Breast epithelium (tissue), 4 donors: ENCODE data around the gene CNTNAP2. TPM values are rescaled to one million over a fixed set of nuclear protein-coding genes. Genes with fewer than 3 reads are reported as not detected.

ENCODE experiments used
- DNase-seq, 2 donors: peaks; one replicate each; pipeline ENCODE4 v3.0.0-alpha.2; 2019; ENCODE audit warnings: low spot score in 2 of 2
- H3K27ac ChIP-seq, 2 donors: fragments of 200-600 bp; sonication (generic) in 1 of 2; one replicate each; pipeline ENCODE4 v1.5.1; 2016 to 2019; ENCODE audit warnings: mild to moderate bottlenecking in 1 of 2
- H3K27me3 ChIP-seq, 2 donors: fragments of 200-600 bp; sonication (generic) in 1 of 2; one replicate each; pipeline versions ENCODE4 v1.5.1 to v1.6.0; 2017 to 2019; ENCODE audit warnings: control low read depth in 1 of 2, mild to moderate bottlenecking in 1 of 2
- H3K36me3 ChIP-seq: fragments of 200-600 bp; one replicate; pipeline ENCODE4 v1.5.1; 2019
- H3K4me1 ChIP-seq, 2 donors: fragments of 200-600 bp; sonication (generic); one replicate each; pipeline ENCODE4 v1.5.1; 2016 to 2019; ENCODE audit warnings: control low read depth in 1 of 2
- H3K4me3 ChIP-seq, 3 donors: fragments of 200-600 bp; sonication (generic); 1 replicate in 2 of 3; 2 replicates in 1 of 3; pipeline ENCODE4 v1.5.1; 2016 to 2019; ENCODE audit warnings: mild to moderate bottlenecking in 3 of 3, moderate library complexity in 2 of 3
- H3K9me3 ChIP-seq, 2 donors: fragments of 200-600 bp; sonication (generic) in 1 of 2; one replicate each; pipeline ENCODE4 v1.5.1; 2016 to 2019; ENCODE audit warnings: control low read depth in 1 of 2
- CTCF ChIP-seq, 3 donors: fragments of 450-650 bp; IDR thresholded peaks; one replicate each; pipeline ENCODE4 v1.5.1; 2016 to 2017; ENCODE audit warnings: antibody characterized with exemption in 3 of 3, mild to moderate bottlenecking in 3 of 3, moderate library complexity in 3 of 3
- POLR2A ChIP-seq: fragments of 450-650 bp; IDR thresholded peaks from one replicate; pipeline ENCODE4 v1.6.1; 2016; ENCODE audit warnings: antibody characterized with exemption, mild to moderate bottlenecking, moderate library complexity
- POLR2AphosphoS5 ChIP-seq, 3 donors: sonication (generic); formaldehyde crosslinking; IDR thresholded peaks; one replicate each; pipeline ENCODE4 v1.6.1; 2017; ENCODE audit warnings: antibody characterized with exemption in 3 of 3
- intact Hi-C: fragments of 100-400 bp; cut with DNase I; formaldehyde crosslinking; loops from one replicate; pipeline ENCODE4 v1.15.1; 2023; ENCODE audit warnings: low total_unique reads
- total RNA-seq, 3 donors: library from RNA; depleted of rRNA; stranded (reverse); fragments of >200 nt; gene quantifications; one replicate each; pipeline ENCODE4 v1.1.0, GENCODE V29; 2016

Gene CNTNAP2
- total RNA-seq, 3 donors from 2014 or later: 0.29 to 0.66 TPM; not detected in 1

- H3K36me3 ChIP-seq: no peaks in the 10 kb centered on the region
- intact Hi-C loops: loop anchor here (5.0 kb wide), 1 partner anchor 475 kb away; no protein-coding TSS in a partner anchor
- H3K27me3 ChIP-seq: no peaks in the 10 kb centered on the region
- H3K9me3 ChIP-seq: no peaks in the 10 kb centered on the region
- no peak overlapping the region for H3K4me3 ChIP-seq
- no peaks in the 10 kb centered on the region for H3K4me1 ChIP-seq
- no peak overlapping the region for H3K27ac ChIP-seq
- DNase-seq: no peak
- no peak for TF ChIP-seq CTCF (IDR thresholded peaks at IDR 0.05)
- TF ChIP-seq POLR2AphosphoS5 (IDR thresholded peaks at IDR 0.05): no peak
- no peak for TF ChIP-seq POLR2A
Measured at GRCh38 chr7:147857152-147858140, 1740.8 kb downstream of the CNTNAP2 start.

DNA sequence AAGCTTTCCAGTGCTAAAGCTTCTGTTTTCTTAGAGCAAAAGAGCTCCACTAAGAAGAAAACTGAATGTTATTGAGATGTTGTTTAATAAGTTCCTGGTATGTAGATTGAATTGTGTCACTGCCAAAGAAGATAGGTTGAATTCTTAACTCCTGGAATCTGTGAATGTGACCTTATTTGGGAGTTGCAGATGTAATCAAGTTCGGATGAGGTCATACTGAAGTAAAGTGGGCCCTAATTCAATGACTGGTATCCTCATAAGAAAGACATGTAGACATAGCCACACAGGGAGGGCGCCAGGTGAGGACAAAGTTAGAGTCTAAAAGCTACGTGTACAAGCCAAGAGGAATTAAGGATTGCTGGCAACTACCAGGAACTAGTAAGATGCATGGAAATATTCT is 1741.8 kb downstream of the CNTNAP2 start:
- no peak overlapping the region for H3K4me3 ChIP-seq
- H3K9me3 ChIP-seq: no peaks in the 10 kb centered on the region
- H3K27me3 ChIP-seq: no peaks in the 10 kb centered on the region
- intact Hi-C loops: loop anchor here (5.0 kb wide), 1 partner anchor 476 kb away; no protein-coding TSS in a partner anchor
- no peak for DNase-seq
- no peaks in the 10 kb centered on the region for H3K4me1 ChIP-seq
- H3K36me3 ChIP-seq: no peaks in the 10 kb centered on the region
- H3K27ac ChIP-seq: no peak overlapping the region
- no peak for TF ChIP-seq CTCF (IDR thresholded peaks at IDR 0.05)
- TF ChIP-seq POLR2A: no peak
- TF ChIP-seq POLR2AphosphoS5 (IDR thresholded peaks at IDR 0.05): no peak

- Histone ChIP-seq H3K4me3 (no peak overlapping the region), H3K27me3 (no peaks in the 10 kb centered on the region)
Measured at GRCh38 chr7:147859033-147859432, 1742.4 kb downstream of the CNTNAP2 start.

GRCh38 chr7:147859486-147859885 is 1742.9 kb downstream of the CNTNAP2 start:
- Histone ChIP-seq H3K9me3 (no peaks in the 10 kb centered on the region), H3K4me3 (no peak overlapping the region), H3K4me1 (no peaks in the 10 kb centered on the region), H3K36me3 (no peaks in the 10 kb centered on the region), H3K27ac (no peak overlapping the region), H3K27me3 (no peaks in the 10 kb centered on the region)
- TF ChIP-seq POLR2A: no peak
- TF ChIP-seq POLR2AphosphoS5 (IDR thresholded peaks at IDR 0.05): no peak
- TF ChIP-seq CTCF (IDR thresholded peaks at IDR 0.05): no peak
- intact Hi-C loops: loop anchor here (5.0 kb wide), 1 partner anchor 477 kb away; no protein-coding TSS in a partner anchor
- DNase-seq: no peak

More at GRCh38 chr7:147859033-147859432, 1742.4 kb downstream of the CNTNAP2 start:
- Histone ChIP-seq H3K36me3 (no peaks in the 10 kb centered on the region), H3K4me1 (no peaks in the 10 kb centered on the region), H3K9me3 (no peaks in the 10 kb centered on the region), H3K27ac (no peak overlapping the region)
- intact Hi-C loops: loop anchor here (5.0 kb wide), 1 partner anchor 477 kb away; no protein-coding TSS in a partner anchor
- no peak for TF ChIP-seq CTCF (IDR thresholded peaks at IDR 0.05)
- no peak for TF ChIP-seq POLR2AphosphoS5 (IDR thresholded peaks at IDR 0.05)
- TF ChIP-seq POLR2A: no peak
- no peak for DNase-seq
